ENCODE results near the gene COX4I1.

DNA sequence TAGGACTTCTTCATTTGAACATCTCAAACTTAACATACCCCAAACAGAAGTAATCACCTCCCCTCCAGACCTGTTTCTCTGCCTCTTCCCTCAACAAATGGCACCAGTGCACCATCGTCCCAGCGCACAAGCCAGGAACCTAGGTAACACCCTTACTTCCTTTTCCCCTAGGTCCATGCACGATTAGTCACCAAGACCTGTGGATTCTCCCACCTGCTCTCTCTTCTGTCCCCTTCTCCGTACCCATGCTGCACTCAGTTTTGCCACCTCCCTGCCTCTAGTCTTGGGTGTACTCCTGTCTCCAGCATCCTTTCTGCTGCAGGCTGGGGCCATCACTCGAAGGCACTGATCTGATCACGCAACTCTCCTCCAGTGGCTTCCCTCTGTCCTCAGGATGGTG is 3.3 kb upstream of the COX4I1 start:
- TF ChIP-seq, protein P1, sequence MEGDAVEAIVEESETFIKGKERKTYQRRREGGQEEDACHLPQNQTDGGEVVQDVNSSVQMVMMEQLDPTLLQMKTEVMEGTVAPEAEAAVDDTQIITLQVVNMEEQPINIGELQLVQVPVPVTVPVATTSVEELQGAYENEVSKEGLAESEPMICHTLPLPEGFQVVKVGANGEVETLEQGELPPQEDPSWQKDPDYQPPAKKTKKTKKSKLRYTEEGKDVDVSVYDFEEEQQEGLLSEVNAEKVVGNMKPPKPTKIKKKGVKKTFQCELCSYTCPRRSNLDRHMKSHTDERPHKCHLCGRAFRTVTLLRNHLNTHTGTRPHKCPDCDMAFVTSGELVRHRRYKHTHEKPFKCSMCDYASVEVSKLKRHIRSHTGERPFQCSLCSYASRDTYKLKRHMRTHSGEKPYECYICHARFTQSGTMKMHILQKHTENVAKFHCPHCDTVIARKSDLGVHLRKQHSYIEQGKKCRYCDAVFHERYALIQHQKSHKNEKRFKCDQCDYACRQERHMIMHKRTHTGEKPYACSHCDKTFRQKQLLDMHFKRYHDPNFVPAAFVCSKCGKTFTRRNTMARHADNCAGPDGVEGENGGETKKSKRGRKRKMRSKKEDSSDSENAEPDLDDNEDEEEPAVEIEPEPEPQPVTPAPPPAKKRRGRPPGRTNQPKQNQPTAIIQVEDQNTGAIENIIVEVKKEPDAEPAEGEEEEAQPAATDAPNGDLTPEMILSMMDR (IDR thresholded peaks at IDR 0.05), result no peak
- TF ChIP-seq POLR2AphosphoS5 (IDR thresholded peaks at IDR 0.05) (no peak), POLR2A (IDR thresholded peaks at IDR 0.05) (no peak)
